GM10248 (cell line): Measurements from ENCODE around the gene CELF5.

Experiments
- CTCF ChIA-PET: fragments of 300-600 bp; sonication (Branson Sonifier 250); formaldehyde crosslinking; extraction: SDS; loops from one replicate; lab custom pipeline; 2021; ENCODE audit warnings: antibody characterized with exemption; lab: Yijun Ruan, JAX
- POLR2A ChIA-PET: fragments of 350-650 bp; sonication (Branson Sonifier 250); formaldehyde crosslinking; extraction: SDS; loops from one replicate; lab custom pipeline; 2020; ENCODE audit warnings: antibody characterized with exemption; lab: Yijun Ruan, JAX
- DNase-seq: peaks from one replicate; pipeline ENCODE4 v3.0.0; 2012; ENCODE audit errors: extremely low spot score
- CTCF ChIP-seq: IDR thresholded peaks from 2 replicates; pipeline ENCODE4 v1.5.1; 2012; ENCODE audit warnings: mild to moderate bottlenecking, low read depth; ENCODE audit errors: extremely low read depth, missing control alignments, control extremely low read depth

Gene CELF5

GRCh38 chr19:3203805-3204645 lies 20.4 kb upstream of the CELF5 start:
- POLR2A ChIA-PET: interaction anchor here (0.6 kb wide), 1 partner anchor 302 kb away, joined by 4 read pairs; the partner anchor contains the start of gene FZR1
- CTCF ChIA-PET: interaction anchor here (1.0 kb wide), 1 partner anchor 9 kb away, joined by 3 read pairs; no protein-coding TSS in a partner anchor
- TF ChIP-seq CTCF: no peak
- DNase-seq: no peak

GRCh38 chr19:3204646-3205275 lies 19.7 kb upstream of the CELF5 start:
- CTCF ChIA-PET: no interaction called here
- DNase-seq: no peak
- no peak for TF ChIP-seq CTCF

GRCh38 chr19:3206216-3206953 lies 18.1 kb upstream of the CELF5 start:
- TF ChIP-seq CTCF: no peak
- ChIA-PET CTCF (interaction anchor here (1.1 kb wide), 1 partner anchor 16 kb away, joined by 3 read pairs; no protein-coding TSS in a partner anchor), POLR2A (no interaction called here)
- no peak for DNase-seq

More at GRCh38 chr19:3204646-3205275, 19.7 kb upstream of the CELF5 start:
- POLR2A ChIA-PET: interaction anchor here (0.6 kb wide), 1 partner anchor 302 kb away, joined by 4 read pairs; the partner anchor contains the start of gene FZR1

GRCh38 chr19:3207461-3208242 lies 16.8 kb upstream of the CELF5 start:
- no peak for DNase-seq
- ChIA-PET POLR2A (no interaction called here), CTCF (no interaction called here)
- TF ChIP-seq CTCF: no peak

GRCh38 chr19:3208317-3209207 lies 15.9 kb upstream of the CELF5 start:
- POLR2A ChIA-PET: no interaction called here
- TF ChIP-seq CTCF: no peak
- CTCF ChIA-PET: no interaction called here
- DNase-seq: no peak
